ENCODE data around the gene ADAM33.

ADAM33 gene

DNA sequence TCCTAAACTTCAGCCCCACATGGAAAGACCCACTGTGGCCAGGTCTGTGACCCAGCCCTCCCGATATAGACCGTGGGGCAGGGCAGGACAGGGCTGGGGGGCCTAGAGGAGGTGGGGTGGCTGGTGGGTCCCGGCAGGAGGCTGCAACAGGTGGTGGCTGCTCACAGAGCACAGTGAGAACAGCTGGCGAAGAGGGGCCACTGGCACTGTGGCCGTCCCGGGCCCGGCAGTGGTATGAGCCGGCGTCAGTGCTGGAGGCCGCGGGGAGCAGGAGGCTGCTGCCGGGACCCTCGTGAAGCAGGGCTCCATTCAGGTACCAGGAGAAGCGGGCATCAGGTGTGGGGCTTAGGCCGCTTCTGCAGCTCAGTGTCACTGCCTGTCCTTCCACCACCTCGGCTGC is 17.2 kb upstream of the ADAM33 start:
- DNase-seq: no peak
- H3K27ac Mint-ChIP-seq: no peak overlapping the region
- TF ChIP-seq, protein P1, sequence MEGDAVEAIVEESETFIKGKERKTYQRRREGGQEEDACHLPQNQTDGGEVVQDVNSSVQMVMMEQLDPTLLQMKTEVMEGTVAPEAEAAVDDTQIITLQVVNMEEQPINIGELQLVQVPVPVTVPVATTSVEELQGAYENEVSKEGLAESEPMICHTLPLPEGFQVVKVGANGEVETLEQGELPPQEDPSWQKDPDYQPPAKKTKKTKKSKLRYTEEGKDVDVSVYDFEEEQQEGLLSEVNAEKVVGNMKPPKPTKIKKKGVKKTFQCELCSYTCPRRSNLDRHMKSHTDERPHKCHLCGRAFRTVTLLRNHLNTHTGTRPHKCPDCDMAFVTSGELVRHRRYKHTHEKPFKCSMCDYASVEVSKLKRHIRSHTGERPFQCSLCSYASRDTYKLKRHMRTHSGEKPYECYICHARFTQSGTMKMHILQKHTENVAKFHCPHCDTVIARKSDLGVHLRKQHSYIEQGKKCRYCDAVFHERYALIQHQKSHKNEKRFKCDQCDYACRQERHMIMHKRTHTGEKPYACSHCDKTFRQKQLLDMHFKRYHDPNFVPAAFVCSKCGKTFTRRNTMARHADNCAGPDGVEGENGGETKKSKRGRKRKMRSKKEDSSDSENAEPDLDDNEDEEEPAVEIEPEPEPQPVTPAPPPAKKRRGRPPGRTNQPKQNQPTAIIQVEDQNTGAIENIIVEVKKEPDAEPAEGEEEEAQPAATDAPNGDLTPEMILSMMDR (IDR thresholded peaks at IDR 0.05): no peak
- H3K27me3 Mint-ChIP-seq (ENCODE audit: low read depth, poor library complexity): peaks cover 3% of the 10 kb centered on the region
- H3K4me3 Mint-ChIP-seq: no peak overlapping the region
- H3K9me3 Mint-ChIP-seq: no peaks in the 10 kb centered on the region
- H3K4me1 Mint-ChIP-seq: no peaks in the 10 kb centered on the region
- no peaks in the 10 kb centered on the region for H3K36me3 Mint-ChIP-seq (ENCODE audit: low read depth)

DNA sequence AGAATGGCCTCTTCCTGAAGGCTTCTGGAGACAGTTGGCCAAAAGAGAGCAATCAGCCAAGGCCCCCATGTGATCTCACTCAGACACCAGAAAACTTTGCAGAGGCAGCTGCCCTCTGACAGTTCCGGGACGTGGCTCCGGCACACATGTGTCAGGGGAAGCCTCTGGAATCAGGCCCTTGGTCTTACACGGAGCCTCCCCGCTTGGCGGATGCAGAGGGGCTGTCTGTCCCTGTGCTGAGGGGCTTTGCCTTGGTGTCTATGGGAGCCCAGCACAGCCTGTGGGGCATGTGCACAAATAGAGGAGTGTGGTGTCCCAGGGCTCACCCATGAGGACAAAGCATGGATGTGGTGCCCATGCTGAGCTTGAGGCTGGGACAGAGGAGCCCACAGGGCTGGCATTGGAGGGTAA is 16.8 kb upstream of the ADAM33 start:
- no peaks in the 10 kb centered on the region for H3K9me3 Mint-ChIP-seq
- H3K36me3 Mint-ChIP-seq (ENCODE audit: low read depth): no peaks in the 10 kb centered on the region
- TF ChIP-seq, protein P1 (IDR thresholded peaks at IDR 0.05): no peak

DNA sequence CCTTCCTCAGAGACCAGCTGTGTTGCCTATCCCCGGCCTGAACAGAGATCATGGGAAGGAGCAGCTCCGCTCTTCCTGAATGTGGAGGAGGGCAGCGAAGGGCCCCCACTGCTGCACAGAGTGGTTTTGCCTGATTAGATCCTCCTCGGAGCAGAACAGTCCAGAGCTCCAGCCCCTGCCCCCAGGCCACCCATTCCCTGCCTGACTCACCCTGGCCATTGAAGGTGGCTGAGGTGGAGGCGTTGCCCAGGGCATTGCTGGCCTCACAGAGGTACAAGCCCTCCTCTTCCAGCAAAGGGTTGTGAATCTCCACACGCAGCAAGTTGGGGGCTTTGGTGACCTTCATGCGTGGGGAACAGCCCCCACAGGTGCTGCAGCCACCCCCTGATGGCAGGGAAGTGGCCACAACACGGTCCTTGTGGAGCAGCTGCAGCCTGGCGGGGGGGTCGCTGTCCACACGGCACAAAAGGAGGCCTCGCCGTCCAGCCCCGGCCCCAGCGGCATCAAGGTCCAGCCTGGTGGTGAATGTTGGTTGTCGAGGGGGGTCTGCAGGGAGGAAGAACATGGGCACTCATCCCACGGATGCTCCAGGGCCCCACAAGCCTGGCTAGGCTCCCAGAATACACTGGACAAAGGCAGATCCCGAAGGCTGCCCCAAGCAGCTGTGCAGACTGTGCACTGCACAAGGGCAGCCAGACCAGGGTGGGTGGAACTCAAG is 15.9 kb upstream of the ADAM33 start:
- H3K4me1 Mint-ChIP-seq: no peaks in the 10 kb centered on the region

More for the DNA sequence above, 16.8 kb upstream of the ADAM33 start:
- H3K27ac Mint-ChIP-seq: no peak overlapping the region
- no peak for DNase-seq
- peaks cover 2% of the 10 kb centered on the region for H3K27me3 Mint-ChIP-seq (ENCODE audit: low read depth, poor library complexity)
- no peak overlapping the region for H3K4me3 Mint-ChIP-seq
- H3K4me1 Mint-ChIP-seq: no peaks in the 10 kb centered on the region

DNA sequence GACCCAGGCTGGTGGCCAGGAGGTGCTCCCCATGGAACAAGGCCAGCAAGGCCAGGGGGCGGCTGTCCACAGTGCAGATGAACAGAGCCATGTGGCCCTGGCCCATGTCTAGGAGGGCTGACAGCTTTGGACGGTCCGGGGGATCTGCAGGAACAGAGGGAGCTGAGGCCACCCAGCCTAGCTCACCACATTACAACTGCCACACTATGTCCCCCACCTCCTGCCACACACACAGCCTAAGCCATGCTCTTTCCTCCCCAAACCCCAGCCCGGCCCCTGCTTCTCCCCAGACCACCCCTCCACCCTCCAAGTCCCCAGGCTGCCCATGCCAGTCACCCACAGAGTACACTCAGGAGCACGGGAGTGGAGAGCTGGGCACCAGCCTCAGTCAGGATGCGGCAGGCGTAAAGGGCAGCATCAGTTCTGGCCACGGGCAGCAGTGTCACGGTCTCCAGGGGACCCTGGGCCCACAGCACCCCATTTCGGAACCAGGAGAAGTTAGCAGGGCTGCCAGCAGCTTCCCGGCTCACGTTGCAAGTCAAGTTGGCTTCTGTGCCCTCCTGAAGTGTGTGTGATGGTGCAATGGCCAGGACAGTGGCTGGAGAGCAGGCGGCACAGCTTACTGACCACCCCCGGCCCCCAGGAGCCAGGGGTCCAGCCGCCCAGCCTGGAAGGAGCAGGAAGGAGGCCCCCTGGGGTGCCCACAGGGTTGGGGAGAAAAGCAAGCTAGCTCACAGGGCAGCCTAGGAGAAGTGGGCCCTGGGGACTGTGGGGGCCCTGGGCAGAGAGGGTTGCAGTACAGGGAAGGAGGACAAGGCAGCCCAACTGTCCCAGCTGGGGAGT is 15.2 kb upstream of the ADAM33 start:
- H3K4me3 Mint-ChIP-seq: no peak overlapping the region
- H3K36me3 Mint-ChIP-seq (ENCODE audit: low read depth): no peaks in the 10 kb centered on the region
- no peak overlapping the region for H3K27ac Mint-ChIP-seq
- no peaks in the 10 kb centered on the region for H3K9me3 Mint-ChIP-seq
- H3K4me1 Mint-ChIP-seq: no peaks in the 10 kb centered on the region
- peaks cover 2% of the 10 kb centered on the region for H3K27me3 Mint-ChIP-seq (ENCODE audit: low read depth, poor library complexity)
- no peak for DNase-seq
- TF ChIP-seq, protein P1 (IDR thresholded peaks at IDR 0.05): no peak

More for the DNA sequence above, 15.9 kb upstream of the ADAM33 start:
- Mint-ChIP-seq H3K27ac (no peak overlapping the region), H3K9me3 (no peaks in the 10 kb centered on the region), H3K36me3 (ENCODE audit: low read depth) (no peaks in the 10 kb centered on the region), H3K4me3 (no peak overlapping the region), H3K27me3 (ENCODE audit: low read depth, poor library complexity) (peaks cover 2% of the 10 kb centered on the region)
- DNase-seq: no peak
- TF ChIP-seq, protein P1 (IDR thresholded peaks at IDR 0.05): no peak

DNA sequence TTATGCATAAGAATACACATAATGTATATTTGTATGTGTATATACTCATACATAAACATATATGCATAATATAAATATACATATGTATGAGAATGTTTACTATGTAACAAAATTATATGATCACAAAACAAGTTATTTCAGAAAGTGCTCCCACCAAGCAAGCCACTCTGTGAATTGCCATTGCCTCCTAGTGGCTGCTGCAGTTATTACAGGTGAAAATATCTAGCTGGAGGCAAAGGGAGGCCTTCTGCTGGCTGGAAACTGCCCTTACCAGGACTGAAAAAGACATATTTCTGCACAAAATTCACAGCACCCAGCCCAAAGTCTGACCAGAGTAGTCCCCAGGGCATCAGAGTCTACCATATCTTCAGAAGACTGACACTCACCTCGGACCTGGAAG is 14.4 kb upstream of the ADAM33 start:
- TF ChIP-seq, protein P1 (IDR thresholded peaks at IDR 0.05): no peak
- no peaks in the 10 kb centered on the region for H3K36me3 Mint-ChIP-seq (ENCODE audit: low read depth)
- no peak overlapping the region for H3K4me3 Mint-ChIP-seq
- DNase-seq: no peak
- no peaks in the 10 kb centered on the region for H3K4me1 Mint-ChIP-seq
- H3K27ac Mint-ChIP-seq: no peak overlapping the region
- H3K27me3 Mint-ChIP-seq (ENCODE audit: low read depth, poor library complexity): no peaks in the 10 kb centered on the region
- no peaks in the 10 kb centered on the region for H3K9me3 Mint-ChIP-seq
